B cell (primary cell): ENCODE data around the gene POTEB3.
"Not testable (repeated sequence)": the region's sequence is repeated elsewhere in the genome, so short reads cannot be mapped to it uniquely, and the experiment has no call there.

Experiments
- CTCF ChIP-seq: fragments of 200-600 bp; IDR thresholded peaks from one replicate; pipeline ENCODE4 v1.8.0; 2022; ENCODE audit warnings: antibody characterized with exemption, mild to moderate bottlenecking
- EZH2 ChIP-seq: IDR thresholded peaks from 2 replicates; pipeline ENCODE4 v1.6.1; 2012; ENCODE audit warnings: borderline replicate concordance, low read depth, mild to moderate bottlenecking, moderate library complexity, low read length; ENCODE audit not compliant: insufficient read depth, poor library complexity, severe bottlenecking

GRCh38 chr15:21397656-21398055, 42.6 kb downstream of the POTEB3 start:
- not testable (repeated sequence) for TF ChIP-seq CTCF, EZH2
